Measurements from ENCODE around the gene MRPL24. TPM values are rescaled to one million over a fixed set of nuclear protein-coding genes. Genes with fewer than 3 reads are reported as not detected.

Gene MRPL24
- total and polyA plus RNA-seq, 9 of the 15 experiments (the other 6 are each of a cell fraction or from before 2014, with no cell fraction given) = 74.3 to 267 (median 113) TPM

GRCh38 chr1:156727926-156728598 lies 12.8 kb downstream of the MRPL24 start, which contains the start of gene METTL25B (continued):
- peak; percentile 48; the same call in 1 of the 2 replicates for TF ChIP-seq ARID4B (CRISPR knock-in tag; IDR thresholded peaks at IDR 0.05)
- TF ChIP-seq EP300 (IDR thresholded peaks at IDR 0.05; ENCODE audit: low read length) = no peak
- TF ChIP-seq ZNF507 (tag; conservative IDR thresholded peaks at IDR 0.05) = no peak
- no peak for TF ChIP-seq HNRNPUL1 (IDR thresholded peaks at IDR 0.05; ENCODE audit: low read length)
- no peak for TF ChIP-seq SFPQ (IDR thresholded peaks at IDR 0.05; ENCODE audit: low read depth, low read length)
- no peak for TF ChIP-seq ATF2 (CRISPR knock-in tag; IDR thresholded peaks at IDR 0.05)
- no peak for TF ChIP-seq CBFA2T2 (conservative IDR thresholded peaks at IDR 0.05)
- no peak for TF ChIP-seq ESRRB (CRISPR knock-in tag; IDR thresholded peaks at IDR 0.05; ENCODE audit: borderline replicate concordance)
- no peak for TF ChIP-seq ZNF75A (CRISPR knock-in tag; IDR thresholded peaks at IDR 0.05)
- TF ChIP-seq ASH1L (IDR thresholded peaks at IDR 0.05; ENCODE audit: borderline replicate concordance, low read depth, partially characterized antibody) = no peak
- no peak for TF ChIP-seq BRCA1 (IDR thresholded peaks at IDR 0.05)
- no peak for TF ChIP-seq BRCA1 (CRISPR knock-in tag; IDR thresholded peaks at IDR 0.05)
- TF ChIP-seq CXXC5 (CRISPR knock-in tag; IDR thresholded peaks at IDR 0.05) = no peak
- TF ChIP-seq POLR2AphosphoS5 (IDR thresholded peaks at IDR 0.05; ENCODE audit: control insufficient read depth, insufficient read depth, low read depth, low read length) = peak; percentile 75; the same call in 1 of the 2 replicates
- TF ChIP-seq THRB (CRISPR knock-in tag; conservative IDR thresholded peaks at IDR 0.05) = no peak
- no peak for TF ChIP-seq THAP12 (CRISPR knock-in tag; IDR thresholded peaks at IDR 0.05)
- TF ChIP-seq PHB (CRISPR knock-in tag; IDR thresholded peaks at IDR 0.05) = no peak
